ENCODE results near the gene TMEM50B. TPM values are rescaled to one million over a fixed set of nuclear protein-coding genes. Genes with fewer than 3 reads are reported as not detected.

Gene TMEM50B
- total RNA-seq, 1 donor from 2014 or later, result 42.5 TPM

DNA sequence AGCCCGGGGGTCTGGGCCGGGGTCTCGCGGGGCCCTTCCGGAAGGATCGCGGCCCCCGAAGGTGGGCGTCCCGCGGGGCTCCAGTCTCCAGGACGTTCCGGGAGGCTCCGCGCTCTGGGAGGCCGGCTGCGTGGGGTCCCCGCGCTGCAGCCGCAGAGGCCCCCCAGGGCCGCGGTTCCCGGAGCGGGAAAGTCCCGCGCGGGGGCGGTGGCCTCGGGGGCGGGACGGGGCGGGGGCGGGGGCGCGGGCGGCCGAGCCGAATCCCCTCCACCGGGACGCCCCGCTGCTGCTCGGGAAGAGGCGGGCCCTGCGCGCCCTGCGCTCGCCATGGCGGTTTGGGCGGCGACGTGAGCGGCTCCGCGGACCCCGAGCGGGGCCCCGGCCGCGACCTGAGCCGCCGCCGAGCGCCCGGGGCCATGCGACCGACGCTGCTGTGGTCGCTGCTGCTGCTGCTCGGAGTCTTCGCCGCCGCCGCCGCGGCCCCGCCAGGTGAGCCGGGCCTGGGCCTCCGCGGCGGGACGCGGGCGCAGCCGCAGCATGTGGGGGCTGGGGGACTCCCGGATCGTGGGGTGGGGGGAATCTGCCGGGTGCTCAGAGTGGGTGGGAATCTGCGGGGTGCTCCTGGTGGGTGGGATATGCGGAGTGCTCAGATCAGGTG is 76.5 kb downstream of the TMEM50B start, which contains the start of gene IFNGR2:
TSS of gene IFNGR2 (plus strand) at position 286 of the 658 bp plus-strand sequence. CDS start at position 417, 131 bp downstream.
- intact Hi-C loops (cut with DNase I), result loop anchor here (2.0 kb wide), 1 partner anchor 16 kb away; no protein-coding TSS in a partner anchor
- DNase-seq (ENCODE audit: extremely low spot score in 2 of 2), result no peak
- peak within 1 kb of the TSS; percentile 76 for H3K4me3 ChIP-seq
- peaks cover 45% of the 10 kb centered on the region for H3K4me1 ChIP-seq
- no peaks in the 10 kb centered on the region for H3K9me3 ChIP-seq
- TF ChIP-seq, protein P1, sequence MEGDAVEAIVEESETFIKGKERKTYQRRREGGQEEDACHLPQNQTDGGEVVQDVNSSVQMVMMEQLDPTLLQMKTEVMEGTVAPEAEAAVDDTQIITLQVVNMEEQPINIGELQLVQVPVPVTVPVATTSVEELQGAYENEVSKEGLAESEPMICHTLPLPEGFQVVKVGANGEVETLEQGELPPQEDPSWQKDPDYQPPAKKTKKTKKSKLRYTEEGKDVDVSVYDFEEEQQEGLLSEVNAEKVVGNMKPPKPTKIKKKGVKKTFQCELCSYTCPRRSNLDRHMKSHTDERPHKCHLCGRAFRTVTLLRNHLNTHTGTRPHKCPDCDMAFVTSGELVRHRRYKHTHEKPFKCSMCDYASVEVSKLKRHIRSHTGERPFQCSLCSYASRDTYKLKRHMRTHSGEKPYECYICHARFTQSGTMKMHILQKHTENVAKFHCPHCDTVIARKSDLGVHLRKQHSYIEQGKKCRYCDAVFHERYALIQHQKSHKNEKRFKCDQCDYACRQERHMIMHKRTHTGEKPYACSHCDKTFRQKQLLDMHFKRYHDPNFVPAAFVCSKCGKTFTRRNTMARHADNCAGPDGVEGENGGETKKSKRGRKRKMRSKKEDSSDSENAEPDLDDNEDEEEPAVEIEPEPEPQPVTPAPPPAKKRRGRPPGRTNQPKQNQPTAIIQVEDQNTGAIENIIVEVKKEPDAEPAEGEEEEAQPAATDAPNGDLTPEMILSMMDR (IDR thresholded peaks at IDR 0.05), result no peak
- TF ChIP-seq POLR2A (IDR thresholded peaks at IDR 0.05), result peak in 1 of 2 donors; percentile 31
- no peak for TF ChIP-seq POLR2AphosphoS5 (IDR thresholded peaks at IDR 0.05; ENCODE audit: insufficient read depth in 1 of 2, low read depth in 1 of 2)
- H3K36me3 ChIP-seq, result no peaks in the 10 kb centered on the region
- no peaks in the 10 kb centered on the region for H3K27me3 ChIP-seq
- peak within 1 kb of the TSS; percentile 94 for H3K27ac ChIP-seq

DNA sequence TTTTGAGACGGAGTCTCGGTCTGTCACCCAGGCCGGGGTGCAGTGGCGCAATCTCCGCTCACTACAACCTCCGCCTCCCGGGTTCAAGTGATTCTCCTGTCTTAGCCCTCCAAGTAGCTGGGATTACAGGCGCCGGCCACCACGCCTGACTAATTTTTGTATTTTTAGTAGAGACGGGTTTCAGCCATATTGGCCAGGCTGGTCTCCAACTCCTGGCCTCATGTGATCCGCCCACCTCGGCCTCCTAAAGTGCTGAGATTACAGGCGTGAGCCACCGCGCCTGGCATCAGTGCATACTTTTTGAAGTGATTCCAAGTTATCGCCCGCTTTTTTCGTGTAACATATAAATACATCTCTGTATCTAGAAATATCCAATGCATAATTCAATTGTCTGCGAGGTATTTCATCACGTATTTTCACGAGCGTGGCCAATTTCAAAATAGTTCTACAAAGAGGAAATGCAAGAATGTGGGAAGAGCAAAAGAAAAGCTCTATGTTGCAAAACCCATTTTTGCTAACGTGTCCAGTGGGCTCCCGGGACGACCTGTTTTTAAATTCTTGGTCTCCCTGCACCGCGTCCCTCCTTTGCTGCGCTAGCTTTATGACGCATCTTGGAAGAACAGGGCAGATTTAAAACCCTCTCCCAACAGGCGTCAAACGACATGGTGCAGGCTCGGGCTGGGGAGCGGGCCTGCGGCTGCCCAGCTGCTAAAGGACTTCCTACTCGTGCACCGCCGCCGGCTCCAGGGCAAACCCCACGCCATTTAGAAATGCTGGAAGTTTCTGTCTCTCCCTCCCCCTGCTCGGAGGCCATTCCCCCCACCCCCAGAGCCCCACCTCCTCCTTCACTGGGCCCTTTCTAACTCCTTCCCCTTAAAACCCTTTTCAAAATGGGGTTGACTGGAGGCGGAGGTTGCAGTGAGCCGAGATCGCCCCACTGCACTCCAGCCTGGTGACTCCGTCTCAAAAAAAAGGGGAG is 77.5 kb downstream of the TMEM50B start:
- TF ChIP-seq POLR2AphosphoS5 (IDR thresholded peaks at IDR 0.05; ENCODE audit: insufficient read depth in 1 of 2, low read depth in 1 of 2) (peak; percentile 31 to 62), POLR2A (IDR thresholded peaks at IDR 0.05) (peak in 1 of 2 donors; percentile 14)
- TF ChIP-seq, protein P1 (IDR thresholded peaks at IDR 0.05), result no peak
- Histone ChIP-seq H3K27ac (peak overlapping the region; percentile 94), H3K36me3 (no peaks in the 10 kb centered on the region), H3K27me3 (no peaks in the 10 kb centered on the region), H3K4me1 (peaks cover 40% of the 10 kb centered on the region), H3K4me3 (peak overlapping the region; percentile 76), H3K9me3 (no peaks in the 10 kb centered on the region)
- peak in 1 of 2 donors; percentile 96 for DNase-seq (ENCODE audit: extremely low spot score in 2 of 2)
- intact Hi-C loops (cut with DNase I), result loop anchor here (2.0 kb wide), 1 partner anchor 17 kb away; no protein-coding TSS in a partner anchor

DNA sequence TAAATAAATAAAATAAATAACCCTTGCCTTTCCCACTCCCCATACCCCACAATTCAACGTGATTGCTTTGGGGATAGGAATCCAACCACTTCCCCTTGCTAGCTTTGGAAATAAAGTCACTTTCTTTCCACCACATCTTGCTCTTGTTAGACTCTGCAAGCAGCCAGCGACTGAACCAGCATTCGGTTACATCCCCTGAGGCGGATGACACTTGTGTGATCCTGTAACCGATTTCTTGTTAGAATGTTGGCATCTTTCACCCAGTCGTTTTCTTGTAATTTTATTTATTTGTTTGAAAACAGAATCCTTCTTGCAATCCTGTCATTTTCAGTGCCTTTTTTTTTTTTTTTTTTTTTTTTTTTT is 78.2 kb downstream of the TMEM50B start:
- no peak for DNase-seq (ENCODE audit: extremely low spot score in 2 of 2)
- no peaks in the 10 kb centered on the region for H3K27me3 ChIP-seq
- peaks cover 33% of the 10 kb centered on the region for H3K4me1 ChIP-seq
- H3K9me3 ChIP-seq, result no peaks in the 10 kb centered on the region
- no peaks in the 10 kb centered on the region for H3K36me3 ChIP-seq
- no peak overlapping the region for H3K4me3 ChIP-seq
- TF ChIP-seq, protein P1 (IDR thresholded peaks at IDR 0.05), result no peak
- TF ChIP-seq POLR2AphosphoS5 (IDR thresholded peaks at IDR 0.05; ENCODE audit: insufficient read depth in 1 of 2, low read depth in 1 of 2), result no peak
- TF ChIP-seq POLR2A (IDR thresholded peaks at IDR 0.05), result no peak
- intact Hi-C loops (cut with DNase I), result no loop called here
- H3K27ac ChIP-seq, result no peak overlapping the region

Other genes with a start within 250 kb of the TMEM50B start
- 31.7 TPM for gene IL10RB, start 213.6 kb downstream of the TMEM50B start, total RNA-seq
- gene IFNAR1, start 155.0 kb downstream of the TMEM50B start, total RNA-seq, result 20.4 TPM
- 89.6 TPM for gene IFNGR2, start 76.6 kb downstream of the TMEM50B start, total RNA-seq
- 1.5 TPM for gene DNAJC28, start 11.7 kb upstream of the TMEM50B start, total RNA-seq
- 47.6 TPM for gene GART, start 62.1 kb upstream of the TMEM50B start, total RNA-seq
- 212 TPM for gene SON, start 63.1 kb upstream of the TMEM50B start, total RNA-seq
- 10.3 TPM for gene DONSON, start 108.7 kb upstream of the TMEM50B start, total RNA-seq
- 56.2 TPM for gene CRYZL1, start 161.8 kb upstream of the TMEM50B start, total RNA-seq
- gene ITSN1, start 162.5 kb upstream of the TMEM50B start, total RNA-seq, result 46.9 TPM

Data from vagina (tissue), 2 donors.